Tibial nerve (tissue), 3 donors: ENCODE results near the gene LRP1.

Experiments used
- CTCF ChIP-seq, 5 experiments: fragments of 200-600 bp in 3 of 5; fragments of 450-650 bp in 2 of 5; sonication (generic) in 3 of 5; IDR thresholded peaks; one replicate each; pipeline ENCODE4 v1.5.1; 2016 to 2019; ENCODE audit warnings: antibody characterized with exemption in 5 of 5, mild to moderate bottlenecking in 3 of 5, moderate library complexity in 2 of 5
- POLR2A ChIP-seq, 2 donors: fragments of 450-650 bp; IDR thresholded peaks; one replicate each; pipeline ENCODE4 v1.6.1; 2017; ENCODE audit warnings: antibody characterized with exemption in 2 of 2, mild to moderate bottlenecking in 2 of 2, moderate library complexity in 2 of 2

- no peak for TF ChIP-seq POLR2A (IDR thresholded peaks at IDR 0.05)
- TF ChIP-seq CTCF (IDR thresholded peaks at IDR 0.05): no peak
Observed at GRCh38 chr12:57119294-57120085, 8.8 kb upstream of the LRP1 start.
